Measurements from ENCODE around the gene ANTXR1.

The ANTXR1 gene

GRCh38 chr2:69116438-69116837 is 103.5 kb downstream of the ANTXR1 start:
- H3K4me1 ChIP-seq (ENCODE audit: control insufficient read depth, insufficient read depth, low read length): peaks cover 47% of the 10 kb centered on the region
- no peaks in the 10 kb centered on the region for H3K9me3 ChIP-seq (ENCODE audit: control insufficient read depth in 2 of 2, low read length in 2 of 2)
- H3K9ac ChIP-seq (ENCODE audit: low read length in 2 of 2): no peak overlapping the region
- no peaks in the 10 kb centered on the region for H3K27me3 ChIP-seq (ENCODE audit: control insufficient read depth in 1 of 2, insufficient read depth in 2 of 2, low read length in 2 of 2)
- peaks cover 0 to 2% of the 10 kb centered on the region in 2 donors for H3K36me3 ChIP-seq (ENCODE audit: control insufficient read depth in 2 of 2, insufficient read depth in 2 of 2, low read length in 2 of 2)
- H3K27ac ChIP-seq (ENCODE audit: low read length): peak overlapping the region; percentile 58
- H3K4me3 ChIP-seq (ENCODE audit: low read length in 2 of 2): no peak overlapping the region

GRCh38 chr2:69118609-69119008 is 105.6 kb downstream of the ANTXR1 start:
- H3K27me3 ChIP-seq (ENCODE audit: control insufficient read depth in 1 of 2, insufficient read depth in 2 of 2, low read length in 2 of 2): no peaks in the 10 kb centered on the region
- H3K36me3 ChIP-seq (ENCODE audit: control insufficient read depth in 2 of 2, insufficient read depth in 2 of 2, low read length in 2 of 2): peaks cover 5% of the 10 kb centered on the region in 2 donors
- peak overlapping the region in 1 of 2 donors; percentile 42 for H3K9ac ChIP-seq (ENCODE audit: low read length in 2 of 2)
- no peaks in the 10 kb centered on the region for H3K9me3 ChIP-seq (ENCODE audit: control insufficient read depth in 2 of 2, low read length in 2 of 2)
- peaks cover 40% of the 10 kb centered on the region for H3K4me1 ChIP-seq (ENCODE audit: control insufficient read depth, insufficient read depth, low read length)
- H3K4me3 ChIP-seq (ENCODE audit: low read length in 2 of 2): peak overlapping the region in 1 of 2 donors; percentile 29
- H3K27ac ChIP-seq (ENCODE audit: low read length): peak overlapping the region; percentile 89

GRCh38 chr2:69119104-69119894 is 106.3 kb downstream of the ANTXR1 start:
- Histone ChIP-seq H3K9me3 (ENCODE audit: control insufficient read depth in 2 of 2, low read length in 2 of 2) (no peaks in the 10 kb centered on the region), H3K27me3 (ENCODE audit: control insufficient read depth in 1 of 2, insufficient read depth in 2 of 2, low read length in 2 of 2) (no peaks in the 10 kb centered on the region), H3K9ac (ENCODE audit: low read length in 2 of 2) (peak overlapping the region; percentile 29 to 42), H3K36me3 (ENCODE audit: control insufficient read depth in 2 of 2, insufficient read depth in 2 of 2, low read length in 2 of 2) (peaks cover 8 to 12% of the 10 kb centered on the region in 2 donors), H3K27ac (ENCODE audit: low read length) (peak overlapping the region; percentile 89), H3K4me1 (ENCODE audit: control insufficient read depth, insufficient read depth, low read length) (peaks cover 40% of the 10 kb centered on the region), H3K4me3 (ENCODE audit: low read length in 2 of 2) (peak overlapping the region; percentile 29 to 31)

- Histone ChIP-seq H3K27ac (ENCODE audit: low read length) (no peak overlapping the region), H3K4me1 (ENCODE audit: control insufficient read depth, insufficient read depth, low read length) (peaks cover 26% of the 10 kb centered on the region), H3K27me3 (ENCODE audit: control insufficient read depth in 1 of 2, insufficient read depth in 2 of 2, low read length in 2 of 2) (no peaks in the 10 kb centered on the region), H3K9me3 (ENCODE audit: control insufficient read depth in 2 of 2, low read length in 2 of 2) (no peaks in the 10 kb centered on the region), H3K9ac (ENCODE audit: low read length in 2 of 2) (no peak overlapping the region), H3K4me3 (ENCODE audit: low read length in 2 of 2) (no peak overlapping the region), H3K36me3 (ENCODE audit: control insufficient read depth in 2 of 2, insufficient read depth in 2 of 2, low read length in 2 of 2) (peaks cover 24 to 27% of the 10 kb centered on the region in 2 donors)
Observed at GRCh38 chr2:69122271-69122670, 109.3 kb downstream of the ANTXR1 start.

GRCh38 chr2:69123182-69123581 is 110.2 kb downstream of the ANTXR1 start:
- Histone ChIP-seq H3K27me3 (ENCODE audit: control insufficient read depth in 1 of 2, insufficient read depth in 2 of 2, low read length in 2 of 2) (no peaks in the 10 kb centered on the region), H3K9me3 (ENCODE audit: control insufficient read depth in 2 of 2, low read length in 2 of 2) (no peaks in the 10 kb centered on the region), H3K27ac (ENCODE audit: low read length) (no peak overlapping the region), H3K36me3 (ENCODE audit: control insufficient read depth in 2 of 2, insufficient read depth in 2 of 2, low read length in 2 of 2) (peaks cover 24 to 27% of the 10 kb centered on the region in 2 donors), H3K4me3 (ENCODE audit: low read length in 2 of 2) (no peak overlapping the region), H3K4me1 (ENCODE audit: control insufficient read depth, insufficient read depth, low read length) (peaks cover 19% of the 10 kb centered on the region), H3K9ac (ENCODE audit: low read length in 2 of 2) (no peak overlapping the region)

GRCh38 chr2:69124343-69124742 is 111.4 kb downstream of the ANTXR1 start:
- Histone ChIP-seq H3K27me3 (ENCODE audit: control insufficient read depth in 1 of 2, insufficient read depth in 2 of 2, low read length in 2 of 2) (no peaks in the 10 kb centered on the region), H3K27ac (ENCODE audit: low read length) (no peak overlapping the region), H3K36me3 (ENCODE audit: control insufficient read depth in 2 of 2, insufficient read depth in 2 of 2, low read length in 2 of 2) (peaks cover 26 to 27% of the 10 kb centered on the region in 2 donors), H3K4me1 (ENCODE audit: control insufficient read depth, insufficient read depth, low read length) (peaks cover 9% of the 10 kb centered on the region), H3K4me3 (ENCODE audit: low read length in 2 of 2) (no peak overlapping the region), H3K9me3 (ENCODE audit: control insufficient read depth in 2 of 2, low read length in 2 of 2) (no peaks in the 10 kb centered on the region), H3K9ac (ENCODE audit: low read length in 2 of 2) (no peak overlapping the region)

- no peak overlapping the region for H3K27ac ChIP-seq (ENCODE audit: low read length)
- no peaks in the 10 kb centered on the region for H3K9me3 ChIP-seq (ENCODE audit: control insufficient read depth in 2 of 2, low read length in 2 of 2)
- peaks cover 26 to 27% of the 10 kb centered on the region in 2 donors for H3K36me3 ChIP-seq (ENCODE audit: control insufficient read depth in 2 of 2, insufficient read depth in 2 of 2, low read length in 2 of 2)
- H3K27me3 ChIP-seq (ENCODE audit: control insufficient read depth in 1 of 2, insufficient read depth in 2 of 2, low read length in 2 of 2): no peaks in the 10 kb centered on the region
- H3K4me3 ChIP-seq (ENCODE audit: low read length in 2 of 2): no peak overlapping the region
- H3K4me1 ChIP-seq (ENCODE audit: control insufficient read depth, insufficient read depth, low read length): no peaks in the 10 kb centered on the region
- no peak overlapping the region for H3K9ac ChIP-seq (ENCODE audit: low read length in 2 of 2)
Observed at GRCh38 chr2:69125816-69126215, 112.8 kb downstream of the ANTXR1 start.

GRCh38 chr2:69126341-69126740 is 113.4 kb downstream of the ANTXR1 start:
- H3K27ac ChIP-seq (ENCODE audit: low read length): no peak overlapping the region
- H3K4me3 ChIP-seq (ENCODE audit: low read length in 2 of 2): no peak overlapping the region
- no peaks in the 10 kb centered on the region for H3K4me1 ChIP-seq (ENCODE audit: control insufficient read depth, insufficient read depth, low read length)
- no peaks in the 10 kb centered on the region for H3K27me3 ChIP-seq (ENCODE audit: control insufficient read depth in 1 of 2, insufficient read depth in 2 of 2, low read length in 2 of 2)
- no peak overlapping the region for H3K9ac ChIP-seq (ENCODE audit: low read length in 2 of 2)
- peaks cover 27 to 30% of the 10 kb centered on the region in 2 donors for H3K36me3 ChIP-seq (ENCODE audit: control insufficient read depth in 2 of 2, insufficient read depth in 2 of 2, low read length in 2 of 2)
- H3K9me3 ChIP-seq (ENCODE audit: control insufficient read depth in 2 of 2, low read length in 2 of 2): no peaks in the 10 kb centered on the region

GRCh38 chr2:69131452-69131851 is 118.5 kb downstream of the ANTXR1 start:
- Histone ChIP-seq H3K27ac (ENCODE audit: low read length) (no peak overlapping the region), H3K4me1 (ENCODE audit: control insufficient read depth, insufficient read depth, low read length) (no peaks in the 10 kb centered on the region), H3K27me3 (ENCODE audit: control insufficient read depth in 1 of 2, insufficient read depth in 2 of 2, low read length in 2 of 2) (no peaks in the 10 kb centered on the region), H3K9ac (ENCODE audit: low read length in 2 of 2) (no peak overlapping the region), H3K9me3 (ENCODE audit: control insufficient read depth in 2 of 2, low read length in 2 of 2) (no peaks in the 10 kb centered on the region), H3K36me3 (ENCODE audit: control insufficient read depth in 2 of 2, insufficient read depth in 2 of 2, low read length in 2 of 2) (peaks cover 8 to 9% of the 10 kb centered on the region in 2 donors), H3K4me3 (ENCODE audit: low read length in 2 of 2) (no peak overlapping the region)

- H3K9me3 ChIP-seq (ENCODE audit: control insufficient read depth in 2 of 2, low read length in 2 of 2): no peaks in the 10 kb centered on the region
- no peak overlapping the region for H3K4me3 ChIP-seq (ENCODE audit: low read length in 2 of 2)
- no peaks in the 10 kb centered on the region for H3K27me3 ChIP-seq (ENCODE audit: control insufficient read depth in 1 of 2, insufficient read depth in 2 of 2, low read length in 2 of 2)
- no peak overlapping the region for H3K27ac ChIP-seq (ENCODE audit: low read length)
- H3K9ac ChIP-seq (ENCODE audit: low read length in 2 of 2): no peak overlapping the region
- peaks cover 5 to 6% of the 10 kb centered on the region in 2 donors for H3K36me3 ChIP-seq (ENCODE audit: control insufficient read depth in 2 of 2, insufficient read depth in 2 of 2, low read length in 2 of 2)
- no peaks in the 10 kb centered on the region for H3K4me1 ChIP-seq (ENCODE audit: control insufficient read depth, insufficient read depth, low read length)
Observed at GRCh38 chr2:69131983-69132675, 119.2 kb downstream of the ANTXR1 start.

Measured in stomach smooth muscle (tissue), 2 donors.